ENCODE data around the gene CFAP53.

- TF ChIP-seq CTCF (IDR thresholded peaks at IDR 0.05; ENCODE audit: poor library complexity, severe bottlenecking) (no peak), EZH2 (IDR thresholded peaks at IDR 0.05; ENCODE audit: borderline replicate concordance, insufficient read depth, low read length, poor library complexity, severe bottlenecking) (no peak), MXI1 (conservative IDR thresholded peaks at IDR 0.05; ENCODE audit: poor library complexity, severe bottlenecking) (no peak), POLR2AphosphoS5 (IDR thresholded peaks at IDR 0.05) (no peak), TAF1 (IDR thresholded peaks at IDR 0.05; ENCODE audit: low read depth) (no peak), REST (IDR thresholded peaks at IDR 0.05; ENCODE audit: borderline replicate concordance) (no peak)
Observed at GRCh38 chr18:50181590-50181989, 84.7 kb downstream of the CFAP53 start.
